Thyroid gland (tissue), 4 donors: ENCODE data around the gene TMSB4X. TPM values are rescaled to one million over a fixed set of nuclear protein-coding genes. Genes with fewer than 3 reads are reported as not detected.

Experiments used
- DNase-seq, 2 donors: peaks; one replicate each; pipeline ENCODE4 v3.0.0-alpha.2; 2019
- H3K27ac ChIP-seq, 3 donors: fragments of 200-600 bp; sonication (generic); 1 replicate in 2 of 3; 2 replicates in 1 of 3; pipeline ENCODE4 v1.5.1; 2016 to 2019; ENCODE audit warnings: mild to moderate bottlenecking in 1 of 3, moderate library complexity in 1 of 3
- H3K27me3 ChIP-seq: fragments of 200-600 bp; sonication (generic); one replicate; pipeline ENCODE4 v1.5.1; 2019
- H3K36me3 ChIP-seq, 2 donors: fragments of 200-600 bp; sonication (generic); one replicate each; pipeline ENCODE4 v1.5.1; 2016 to 2019
- H3K4me1 ChIP-seq, 2 donors: fragments of 200-600 bp; sonication (generic); one replicate each; pipeline ENCODE4 v1.5.1; 2017 to 2019
- H3K4me3 ChIP-seq, 3 donors: fragments of 200-600 bp; sonication (generic); replicated peaks in 1 of 3; 1 replicate in 2 of 3; 2 replicates in 1 of 3; pipeline ENCODE4 v1.5.1; 2016; ENCODE audit warnings: mild to moderate bottlenecking in 1 of 3
- H3K9me3 ChIP-seq: fragments of 200-600 bp; sonication (generic); one replicate; pipeline ENCODE4 v1.5.1; 2017
- CTCF ChIP-seq, 6 experiments: fragments of 200-600 bp in 3 of 6; fragments of 450-650 bp in 3 of 6; sonication (generic) in 3 of 6; IDR thresholded peaks; one replicate each; pipeline ENCODE4 v1.5.1; 2016 to 2019; ENCODE audit warnings: antibody characterized with exemption in 6 of 6, mild to moderate bottlenecking in 2 of 6, inconsistent platforms in 1 of 6, moderate library complexity in 1 of 6
- POLR2A ChIP-seq, 2 donors: fragments of 450-650 bp; IDR thresholded peaks; one replicate each; pipeline ENCODE4 v1.6.1; 2017; ENCODE audit warnings: antibody characterized with exemption in 2 of 2, mild to moderate bottlenecking in 2 of 2, moderate library complexity in 1 of 2
- WGBS, 2 donors: methylation state at CpG; one replicate each; pipeline ENCODE4 v1.1.5; 2017; 5-methylcytosine and 5-hydroxymethylcytosine counted together
- intact Hi-C: fragments of 100-400 bp; cut with DNase I; formaldehyde crosslinking; loops from one replicate; pipeline ENCODE4 v1.15.1; 2023
- total RNA-seq, 4 donors: library from RNA; depleted of rRNA; stranded (reverse); fragments of >200 nt; gene quantifications; one replicate each; pipeline ENCODE4 v1.2.3, GENCODE V29; 2016

The TMSB4X gene
- total RNA-seq, 4 donors from 2014 or later, result 854 to 2,672 (median 1,302) TPM

GRCh38 chrX:12949927-12950656 is 24.8 kb upstream of the TMSB4X start:
- Histone ChIP-seq H3K9me3 (no peaks in the 10 kb centered on the region), H3K36me3 (no peaks in the 10 kb centered on the region), H3K27me3 (no peaks in the 10 kb centered on the region), H3K27ac (peak overlapping the region in 2 of 3 donors; percentile 17 to 45), H3K4me1 (peaks cover 0 to 7% of the 10 kb centered on the region in 2 donors), H3K4me3 (no peak overlapping the region)
- peak; percentile 39 to 47 for DNase-seq
- WGBS, 2 donors, result 55 to 64% methylated on average over 8 to 11 of the region's 11 CpGs
- TF ChIP-seq POLR2A (IDR thresholded peaks at IDR 0.05), result no peak
- no peak for TF ChIP-seq CTCF (IDR thresholded peaks at IDR 0.05)
- intact Hi-C loops, result loop anchor here (5.0 kb wide), 1 partner anchor 537 kb away; no protein-coding TSS in a partner anchor

GRCh38 chrX:12950851-12951594 is 23.9 kb upstream of the TMSB4X start:
- no peak overlapping the region for H3K4me3 ChIP-seq
- no peak for DNase-seq
- peak overlapping the region in 1 of 3 donors; percentile 45 for H3K27ac ChIP-seq
- 63 to 74% methylated on average over 9 of the region's 9 CpGs for WGBS, 2 donors
- H3K36me3 ChIP-seq, result no peaks in the 10 kb centered on the region
- no peaks in the 10 kb centered on the region for H3K27me3 ChIP-seq
- no peaks in the 10 kb centered on the region for H3K9me3 ChIP-seq
- intact Hi-C loops, result no loop called here
- TF ChIP-seq POLR2A (IDR thresholded peaks at IDR 0.05), result no peak
- peak in 1 of 6 experiments; percentile 9 for TF ChIP-seq CTCF (IDR thresholded peaks at IDR 0.05)
- peaks cover 0 to 10% of the 10 kb centered on the region in 2 donors for H3K4me1 ChIP-seq

- WGBS, 2 donors, result 90 to 99% methylated on average over 5 of the region's 5 CpGs
- intact Hi-C loops, result no loop called here
- Histone ChIP-seq H3K4me3 (no peak overlapping the region), H3K27me3 (no peaks in the 10 kb centered on the region), H3K9me3 (no peaks in the 10 kb centered on the region), H3K27ac (no peak overlapping the region), H3K4me1 (peaks cover 0 to 16% of the 10 kb centered on the region in 2 donors), H3K36me3 (no peaks in the 10 kb centered on the region)
- TF ChIP-seq POLR2A (IDR thresholded peaks at IDR 0.05) (no peak), CTCF (IDR thresholded peaks at IDR 0.05) (no peak)
- no peak for DNase-seq
Observed at GRCh38 chrX:12951595-12951975, 23.3 kb upstream of the TMSB4X start.

- no peaks in the 10 kb centered on the region for H3K9me3 ChIP-seq
- no peak for DNase-seq
- 92 to 95% methylated on average over 7 to 8 of the region's 8 CpGs for WGBS, 2 donors
- no peak overlapping the region for H3K4me3 ChIP-seq
- intact Hi-C loops, result no loop called here
- H3K36me3 ChIP-seq, result no peaks in the 10 kb centered on the region
- no peak overlapping the region for H3K27ac ChIP-seq
- TF ChIP-seq CTCF (IDR thresholded peaks at IDR 0.05) (no peak), POLR2A (IDR thresholded peaks at IDR 0.05) (no peak)
- H3K27me3 ChIP-seq, result no peaks in the 10 kb centered on the region
- peaks cover 0 to 12% of the 10 kb centered on the region in 2 donors for H3K4me1 ChIP-seq
Observed at GRCh38 chrX:12953420-12953819, 21.5 kb upstream of the TMSB4X start.

GRCh38 chrX:12954376-12954775 is 20.5 kb upstream of the TMSB4X start:
- Histone ChIP-seq H3K4me3 (no peak overlapping the region), H3K4me1 (peaks cover 0 to 12% of the 10 kb centered on the region in 2 donors), H3K27me3 (no peaks in the 10 kb centered on the region), H3K27ac (no peak overlapping the region), H3K36me3 (no peaks in the 10 kb centered on the region), H3K9me3 (no peaks in the 10 kb centered on the region)
- intact Hi-C loops, result no loop called here
- TF ChIP-seq CTCF (IDR thresholded peaks at IDR 0.05) (no peak), POLR2A (IDR thresholded peaks at IDR 0.05) (no peak)
- DNase-seq, result no peak
- 91 to 94% methylated on average over 9 of the region's 9 CpGs for WGBS, 2 donors
